Adrenal gland (tissue), 12 donors: ENCODE measurements around the gene KCNMA1. TPM values are rescaled to one million over a fixed set of nuclear protein-coding genes. Genes with fewer than 3 reads are reported as not detected.
"Not testable (repeated sequence)": the region's sequence is repeated elsewhere in the genome, so short reads cannot be mapped to it uniquely, and the experiment has no call there.

ENCODE experiments used
- DNase-seq, 7 donors: peaks; one replicate each; pipeline ENCODE4 v3.0.0-alpha.2; 2019 to 2020
- H3K27ac ChIP-seq, 5 donors: fragments of 200-600 bp; sonication (generic) in 4 of 5; 1 replicate in 3 of 5; 2 replicates in 2 of 5; pipeline versions ENCODE4 v1.5.1 to v1.8.0; 2016 to 2020; ENCODE audit warnings: mild to moderate bottlenecking in 1 of 5
- H3K27me3 ChIP-seq: fragments of 200-600 bp; 2 replicates; pipeline ENCODE4 v1.8.0; 2021
- H3K36me3 ChIP-seq, 2 donors: fragments of 200-600 bp; replicated peaks in 1 of 2; 1 replicate in 1 of 2; 2 replicates in 1 of 2; pipeline versions ENCODE4 v1.5.1 to v1.8.0; 2018 to 2022
- H3K4me1 ChIP-seq, 2 donors: fragments of 200-600 bp; replicated peaks in 1 of 2; 1 replicate in 1 of 2; 2 replicates in 1 of 2; pipeline versions ENCODE4 v1.5.1 to v1.8.0; 2018 to 2021
- H3K4me3 ChIP-seq, 4 donors: fragments of 200-600 bp; sonication (generic) in 3 of 4; one replicate each; pipeline ENCODE4 v1.5.1; 2016 to 2018
- H3K9me3 ChIP-seq, 3 donors: fragments of 200-600 bp; sonication (generic) in 1 of 3; replicated peaks in 1 of 3; 1 replicate in 2 of 3; 2 replicates in 1 of 3; pipeline versions ENCODE4 v1.5.1 to v1.8.0; 2016 to 2021
- CTCF ChIP-seq, 6 experiments: fragments of 450-650 bp in 4 of 6; fragments of 200-600 bp in 2 of 6; sonication (generic) in 1 of 6; IDR thresholded peaks; 1 replicate in 5 of 6; 2 replicates in 1 of 6; pipeline versions ENCODE4 v1.5.1 to v1.8.0; 2016 to 2021; ENCODE audit warnings: antibody characterized with exemption in 6 of 6, mild to moderate bottlenecking in 2 of 6, moderate library complexity in 1 of 6
- POLR2A ChIP-seq, 2 donors: fragments of 450-650 bp; IDR thresholded peaks; one replicate each; pipeline ENCODE4 v1.6.1; 2017; ENCODE audit warnings: antibody characterized with exemption in 2 of 2, mild to moderate bottlenecking in 2 of 2, moderate library complexity in 1 of 2
- WGBS, 4 donors: extraction: QIAGEN DNeasy Blood & Tissue Kit in 2 of 4; methylation state at CpG; one replicate each; pipeline versions ENCODE4 v1.1.5 to v1.1.7; 2013 to 2017; 5-methylcytosine and 5-hydroxymethylcytosine counted together
- intact Hi-C, 2 donors: fragments of 100-400 bp; cut with DNase I; formaldehyde crosslinking; loops; one replicate each; pipeline versions ENCODE4 v1.14.1 to v1.15.0; 2022 to 2023
- polyA plus RNA-seq, 3 donors: library from polyadenylated mRNA; stranded (reverse); fragments of 200-250 nt in 2 of 3; fragments of 350-450 nt in 1 of 3; fragmentation: Illumina TruSeq in 1 of 3; extraction: RNeasy Lipid Tissue Mini Kit (QIAGEN cat#74804) in 1 of 3; gene quantifications; one replicate each; pipeline ENCODE4 v1.2.3, GENCODE V29; 2013 to 2014
- total RNA-seq, 9 donors: library from RNA; depleted of rRNA in 4 of 9; stranded (reverse); fragments of >200 nt in 4 of 9; fragments of 120-200 nt in 1 of 9; fragmentation: NEBNext Ultra II Directional in 1 of 9; extraction: Animal tissue kit (Norgen Biotek cat#: 25700) in 1 of 9; gene quantifications; one replicate each; pipeline versions ENCODE4 v1.1.0 to v1.2.4, GENCODE V29; 2013 to 2023
- donor health status: healthy with polysubstance abuse.
- donor health status: Bipolar disorder and iron deficiency.
- donor health status: DM: yes; HTN: yes; CAD: no.
- donor health status: DM: no; HTN: no; CAD: no.
- donor health status: DM: no; HTN: no; CAD: no.
- donor health status: DM: yes; HTN: yes; CAD: no.

The KCNMA1 gene
- total and polyA plus RNA-seq, 12 donors: 6.4 to 37.7 (median 13.4) TPM

DNA sequence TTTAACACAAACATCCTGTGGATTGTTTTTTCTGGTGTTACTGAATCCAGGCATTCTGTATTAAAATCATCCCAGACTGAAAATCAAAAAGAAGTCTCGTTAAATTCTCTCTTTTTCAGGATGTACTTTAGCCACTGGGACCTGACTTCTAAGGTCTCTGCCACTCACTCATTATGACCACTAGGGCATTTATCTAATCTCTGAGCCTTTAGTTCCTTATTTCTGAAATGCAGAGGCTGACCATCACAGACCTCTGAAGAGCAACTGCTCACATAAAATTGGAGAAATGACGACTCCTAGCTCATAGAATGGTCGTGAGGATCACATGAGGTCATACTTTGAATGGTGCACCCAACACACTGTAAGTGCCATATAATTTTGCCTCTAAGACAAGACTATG is 63.2 kb downstream of the KCNMA1 start:
- WGBS, 4 donors: 42 to 72% (median 52%) methylated on average over 3 of the region's 3 CpGs
- Histone ChIP-seq H3K27ac (no peak overlapping the region), H3K4me3 (no peak overlapping the region), H3K36me3 (no peaks in the 10 kb centered on the region), H3K27me3 (no peaks in the 10 kb centered on the region), H3K4me1 (no peaks in the 10 kb centered on the region), H3K9me3 (no peaks in the 10 kb centered on the region)
- DNase-seq: no peak
- intact Hi-C loops: no loop called here
- TF ChIP-seq POLR2A (IDR thresholded peaks at IDR 0.05) (no peak), CTCF (IDR thresholded peaks at IDR 0.05) (peak in 3 of 6 experiments; percentile 7 to 31 (median 25))

DNA sequence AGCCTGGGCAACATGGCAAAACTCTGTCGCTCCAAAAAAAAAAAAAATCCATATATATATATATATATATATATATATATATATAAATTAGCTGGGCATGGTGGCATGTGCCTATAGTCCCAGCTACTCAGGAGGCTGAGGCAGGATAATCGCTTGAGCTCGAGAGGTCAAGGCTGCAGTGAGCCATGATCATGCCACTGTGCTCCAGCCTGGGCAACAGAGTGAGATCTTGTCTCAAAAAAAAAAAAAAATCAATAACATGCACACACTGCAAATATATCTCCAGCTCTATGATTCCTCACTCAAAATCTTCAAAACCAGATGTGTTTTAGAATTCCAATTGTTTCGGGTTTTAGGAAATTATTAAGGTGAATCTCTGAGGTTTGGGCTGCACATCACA is 65.1 kb downstream of the KCNMA1 start:
- WGBS, 4 donors: 68 to 79% (median 70%) methylated on average over 4 of the region's 4 CpGs
- H3K27ac ChIP-seq, H3K4me3 ChIP-seq, intact Hi-C loops, H3K4me1 ChIP-seq, H3K9me3 ChIP-seq, DNase-seq, H3K36me3 ChIP-seq, H3K27me3 ChIP-seq: not testable (repeated sequence)

GRCh38 chr10:77571490-77571889 is 66.1 kb downstream of the KCNMA1 start:
- Histone ChIP-seq H3K9me3 (no peaks in the 10 kb centered on the region), H3K4me1 (no peaks in the 10 kb centered on the region), H3K27ac (no peak overlapping the region), H3K4me3 (no peak overlapping the region), H3K27me3 (no peaks in the 10 kb centered on the region), H3K36me3 (no peaks in the 10 kb centered on the region)
- TF ChIP-seq CTCF (IDR thresholded peaks at IDR 0.05): no peak
- TF ChIP-seq POLR2A (IDR thresholded peaks at IDR 0.05): no peak
- intact Hi-C loops: no loop called here
- 53 to 71% (median 61%) methylated on average over 3 of the region's 3 CpGs for WGBS, 4 donors
- DNase-seq: no peak

DNA sequence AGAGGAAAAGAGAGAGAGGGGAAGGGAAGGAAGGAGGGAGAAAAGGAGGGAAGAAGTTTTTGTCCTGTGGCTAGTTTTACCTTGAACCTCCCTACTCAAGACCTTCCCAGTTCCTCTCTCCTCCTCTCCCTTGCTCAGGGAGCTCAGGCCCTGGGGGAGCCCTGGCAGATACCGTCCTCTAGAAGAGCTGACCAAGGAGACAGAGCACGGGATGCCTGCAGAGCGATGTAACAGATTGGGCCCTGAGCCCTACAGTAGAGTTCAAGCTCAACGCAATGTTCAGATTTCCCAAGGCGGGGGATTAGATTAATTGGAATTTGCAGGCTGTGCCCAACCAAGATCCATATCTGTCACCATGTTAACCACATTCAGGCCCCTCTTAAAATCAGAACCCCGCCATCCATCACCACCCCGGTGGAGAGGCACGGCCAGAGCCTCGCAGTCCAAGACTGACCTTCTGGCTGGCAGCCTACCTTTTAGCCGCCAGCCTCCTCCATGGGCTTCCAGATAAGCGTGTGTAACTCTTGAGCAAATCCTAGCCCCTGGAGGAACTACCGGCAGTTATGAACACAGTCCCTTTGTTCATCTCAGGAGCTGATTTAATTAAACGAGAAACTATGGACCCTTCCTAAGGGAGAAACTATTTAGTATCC is 70.6 kb downstream of the KCNMA1 start:
- 86 to 95% (median 88%) methylated on average over 12 to 13 of the region's 13 CpGs for WGBS, 4 donors
- TF ChIP-seq POLR2A (IDR thresholded peaks at IDR 0.05) (no peak), CTCF (IDR thresholded peaks at IDR 0.05) (no peak)
- intact Hi-C loops: no loop called here

DNA sequence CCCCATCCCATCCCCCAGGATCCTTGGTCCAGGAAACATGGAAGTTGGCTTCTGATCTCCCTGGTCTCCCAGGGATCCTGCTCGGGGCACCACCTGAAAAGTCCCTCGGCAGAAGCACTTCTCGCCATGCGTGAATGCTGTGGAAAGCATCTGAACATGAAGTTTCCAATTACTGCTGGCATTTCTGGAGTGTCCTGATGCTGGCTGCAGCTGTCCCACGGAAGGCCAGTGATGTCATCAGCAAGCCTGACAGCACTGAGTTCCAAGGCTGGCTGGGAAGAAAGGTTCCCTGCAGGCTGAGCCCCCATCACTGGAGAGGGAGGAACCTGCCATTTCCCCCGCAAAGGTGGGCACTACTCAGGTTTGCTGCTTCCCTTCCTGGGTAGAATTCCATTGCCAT is 71.4 kb downstream of the KCNMA1 start:
- Histone ChIP-seq H3K27me3 (peaks cover 4% of the 10 kb centered on the region), H3K27ac (no peak overlapping the region), H3K4me3 (no peak overlapping the region), H3K9me3 (no peaks in the 10 kb centered on the region), H3K4me1 (no peaks in the 10 kb centered on the region), H3K36me3 (no peaks in the 10 kb centered on the region)
- DNase-seq: no peak
- TF ChIP-seq POLR2A (IDR thresholded peaks at IDR 0.05) (no peak), CTCF (IDR thresholded peaks at IDR 0.05) (no peak)
- WGBS, 4 donors: 56 to 72% (median 65%) methylated on average over 3 to 6 of the region's 6 CpGs
- intact Hi-C loops: no loop called here

More for the DNA sequence above, 70.6 kb downstream of the KCNMA1 start:
- Histone ChIP-seq H3K4me3 (no peak overlapping the region), H3K27ac (no peak overlapping the region), H3K36me3 (no peaks in the 10 kb centered on the region), H3K27me3 (peaks cover 4% of the 10 kb centered on the region), H3K4me1 (no peaks in the 10 kb centered on the region), H3K9me3 (no peaks in the 10 kb centered on the region)
- no peak for DNase-seq
